Measurements from ENCODE around the gene MMP25. TPM values are rescaled to one million over a fixed set of nuclear protein-coding genes. Genes with fewer than 3 reads are reported as not detected.

MMP25 gene
- total and polyA plus RNA-seq, 2 donors (not counting 1 experiment from before 2014, with no cell fraction given), result 0.12 to 0.22 TPM

DNA sequence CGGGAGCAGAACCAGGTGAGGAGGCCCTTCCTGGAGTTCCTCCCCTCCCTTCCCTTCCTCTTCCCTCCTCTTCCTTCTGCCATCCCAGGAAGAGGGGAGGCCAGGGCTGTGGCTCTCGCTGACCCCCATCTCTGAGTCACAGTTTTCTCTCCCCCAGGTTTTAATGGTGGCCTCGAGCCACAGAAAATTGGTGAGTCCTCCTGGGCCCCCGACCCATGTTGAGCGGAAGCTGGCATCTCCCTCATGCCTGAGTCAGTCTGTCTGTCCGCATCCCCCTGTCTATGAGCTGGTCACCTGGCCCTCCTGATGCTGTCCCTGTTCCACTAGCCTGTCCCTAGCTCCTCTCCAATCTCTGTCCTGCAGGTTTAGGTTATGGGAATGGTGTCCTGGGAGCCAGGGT lies 46.4 kb upstream of the MMP25 start:
- Histone ChIP-seq H2AFZ (ENCODE audit: insufficient read depth, low read depth, low read length, poor library complexity, severe bottlenecking) (no peak overlapping the region), H3K27me3 (replicated peaks in 1 of 4; ENCODE audit: control extremely low read depth in 1 of 4, control insufficient read depth in 3 of 4, insufficient read depth in 4 of 4, low read length in 3 of 4) (peaks cover 0 to 5% (median 0%) of the 10 kb centered on the region in 4 experiments), H3K4me1 (ENCODE audit: control insufficient read depth in 2 of 2, insufficient read depth in 2 of 2, low read length in 2 of 2) (peaks cover 2 to 7% of the 10 kb centered on the region in 2 donors), H3K36me3 (replicated peaks in 1 of 2; ENCODE audit: control extremely low read depth in 1 of 2, control insufficient read depth in 1 of 2, extremely low read depth in 1 of 2, insufficient read depth in 2 of 2, low read length in 1 of 2) (no peaks in the 10 kb centered on the region), H3K9me3 (ENCODE audit: control extremely low read depth in 1 of 3, control insufficient read depth in 2 of 3, insufficient read depth in 1 of 3, low read length in 2 of 3) (peaks cover 0 to 5% (median 0%) of the 10 kb centered on the region in 3 donors), H3K4me2 (replicated peaks; ENCODE audit: low read depth, low read length, poor library complexity, severe bottlenecking) (no peak overlapping the region), H3K79me2 (ENCODE audit: control insufficient read depth, insufficient read depth, low read length) (no peaks in the 10 kb centered on the region), H3K4me3 (ENCODE audit: control extremely low read depth in 1 of 5, extremely low read depth in 1 of 5, insufficient read depth in 1 of 5, low read depth in 2 of 5, low read length in 4 of 5) (no peak overlapping the region), H3K9ac (ENCODE audit: low read length) (no peak overlapping the region), H4K20me1 (ENCODE audit: control insufficient read depth, insufficient read depth, low read length, poor library complexity, severe bottlenecking) (no peaks in the 10 kb centered on the region), H3K27ac (ENCODE audit: low read length in 2 of 2) (no peak overlapping the region)
- H3K27ac Mint-ChIP-seq, result no peak overlapping the region
- H3K9me3 Mint-ChIP-seq (ENCODE audit: insufficient read depth), result no peaks in the 10 kb centered on the region
- H3K4me1 Mint-ChIP-seq, result peaks cover 5% of the 10 kb centered on the region
- H3K4me3 Mint-ChIP-seq, result no peak overlapping the region
- no peak for DNase-seq
- intact Hi-C loops (cut with micrococcal nuclease), result no loop called here
- POLR2A ChIA-PET, result no interaction called here
- peaks cover 2% of the 10 kb centered on the region for H3K27me3 Mint-ChIP-seq
- 89% methylated on average over 5 of the region's 6 CpGs for WGBS (ENCODE audit: insufficient coverage)
- TF ChIP-seq, protein P1, sequence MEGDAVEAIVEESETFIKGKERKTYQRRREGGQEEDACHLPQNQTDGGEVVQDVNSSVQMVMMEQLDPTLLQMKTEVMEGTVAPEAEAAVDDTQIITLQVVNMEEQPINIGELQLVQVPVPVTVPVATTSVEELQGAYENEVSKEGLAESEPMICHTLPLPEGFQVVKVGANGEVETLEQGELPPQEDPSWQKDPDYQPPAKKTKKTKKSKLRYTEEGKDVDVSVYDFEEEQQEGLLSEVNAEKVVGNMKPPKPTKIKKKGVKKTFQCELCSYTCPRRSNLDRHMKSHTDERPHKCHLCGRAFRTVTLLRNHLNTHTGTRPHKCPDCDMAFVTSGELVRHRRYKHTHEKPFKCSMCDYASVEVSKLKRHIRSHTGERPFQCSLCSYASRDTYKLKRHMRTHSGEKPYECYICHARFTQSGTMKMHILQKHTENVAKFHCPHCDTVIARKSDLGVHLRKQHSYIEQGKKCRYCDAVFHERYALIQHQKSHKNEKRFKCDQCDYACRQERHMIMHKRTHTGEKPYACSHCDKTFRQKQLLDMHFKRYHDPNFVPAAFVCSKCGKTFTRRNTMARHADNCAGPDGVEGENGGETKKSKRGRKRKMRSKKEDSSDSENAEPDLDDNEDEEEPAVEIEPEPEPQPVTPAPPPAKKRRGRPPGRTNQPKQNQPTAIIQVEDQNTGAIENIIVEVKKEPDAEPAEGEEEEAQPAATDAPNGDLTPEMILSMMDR (IDR thresholded peaks at IDR 0.05), result no peak
- no peak for TF ChIP-seq EZH2 (IDR thresholded peaks at IDR 0.05; ENCODE audit: borderline replicate concordance, insufficient read depth, low read depth, low read length, poor library complexity, severe bottlenecking)
- no peak for ATAC-seq (ENCODE audit: low read depth)
- CTCF ChIA-PET, result interaction anchor here (9.6 kb wide), 1 partner anchor 29 kb away, joined by 213 read pairs; no protein-coding TSS in a partner anchor

DNA sequence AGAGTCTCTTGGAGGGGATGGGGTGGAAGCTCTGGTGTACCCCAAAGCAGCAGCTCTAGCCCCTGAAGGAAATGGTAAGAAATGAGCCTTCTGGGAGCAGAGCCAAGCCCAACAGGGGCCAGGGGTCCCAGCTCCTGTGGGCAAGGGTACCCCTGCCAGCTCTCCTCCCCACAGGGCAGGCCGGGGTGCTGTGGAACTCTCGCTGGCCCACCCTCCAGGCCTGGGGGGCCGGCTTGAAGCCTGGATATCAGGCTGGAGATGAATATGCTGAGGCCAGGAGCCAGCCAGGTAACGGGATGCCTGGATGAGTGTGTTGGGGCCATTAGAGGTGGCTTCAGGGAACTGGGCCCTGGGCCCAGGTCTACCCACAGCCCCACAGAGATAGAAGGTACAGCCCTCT lies 45.8 kb upstream of the MMP25 start:
- WGBS (ENCODE audit: insufficient coverage), result 82% methylated on average over 3 of the region's 4 CpGs
- Histone ChIP-seq H3K9ac (ENCODE audit: low read length) (no peak overlapping the region), H3K9me3 (ENCODE audit: control extremely low read depth in 1 of 3, control insufficient read depth in 2 of 3, insufficient read depth in 1 of 3, low read length in 2 of 3) (peaks cover 0 to 5% (median 0%) of the 10 kb centered on the region in 3 donors), H3K27me3 (replicated peaks in 1 of 4; ENCODE audit: control extremely low read depth in 1 of 4, control insufficient read depth in 3 of 4, insufficient read depth in 4 of 4, low read length in 3 of 4) (peaks cover 0 to 8% (median 0%) of the 10 kb centered on the region in 4 experiments), H4K20me1 (ENCODE audit: control insufficient read depth, insufficient read depth, low read length, poor library complexity, severe bottlenecking) (no peaks in the 10 kb centered on the region), H3K36me3 (replicated peaks in 1 of 2; ENCODE audit: control extremely low read depth in 1 of 2, control insufficient read depth in 1 of 2, extremely low read depth in 1 of 2, insufficient read depth in 2 of 2, low read length in 1 of 2) (no peaks in the 10 kb centered on the region), H2AFZ (ENCODE audit: insufficient read depth, low read depth, low read length, poor library complexity, severe bottlenecking) (no peak overlapping the region), H3K4me1 (ENCODE audit: control insufficient read depth in 2 of 2, insufficient read depth in 2 of 2, low read length in 2 of 2) (peaks cover 3 to 8% of the 10 kb centered on the region in 2 donors), H3K27ac (ENCODE audit: low read length in 2 of 2) (no peak overlapping the region), H3K4me3 (ENCODE audit: control extremely low read depth in 1 of 5, extremely low read depth in 1 of 5, insufficient read depth in 1 of 5, low read depth in 2 of 5, low read length in 4 of 5) (no peak overlapping the region), H3K4me2 (replicated peaks; ENCODE audit: low read depth, low read length, poor library complexity, severe bottlenecking) (no peak overlapping the region), H3K79me2 (ENCODE audit: control insufficient read depth, insufficient read depth, low read length) (no peaks in the 10 kb centered on the region)
- Mint-ChIP-seq H3K27me3 (peaks cover 3% of the 10 kb centered on the region), H3K27ac (no peak overlapping the region), H3K9me3 (ENCODE audit: insufficient read depth) (no peaks in the 10 kb centered on the region), H3K4me3 (no peak overlapping the region), H3K4me1 (peaks cover 6% of the 10 kb centered on the region)
- intact Hi-C loops (cut with micrococcal nuclease), result no loop called here
- TF ChIP-seq EZH2 (IDR thresholded peaks at IDR 0.05; ENCODE audit: borderline replicate concordance, insufficient read depth, low read depth, low read length, poor library complexity, severe bottlenecking), result no peak
- TF ChIP-seq, protein P1 (IDR thresholded peaks at IDR 0.05), result no peak
- ChIA-PET CTCF (interaction anchor here (9.6 kb wide), 1 partner anchor 29 kb away, joined by 213 read pairs; no protein-coding TSS in a partner anchor), POLR2A (no interaction called here)
- DNase-seq (no peak), ATAC-seq (ENCODE audit: low read depth) (no peak)
